GM18502 (cell line): ENCODE data around the gene NFIC.
"Not testable (repeated sequence)": the region's sequence is repeated elsewhere in the genome, so short reads cannot be mapped to it uniquely, and the experiment has no call there.

Source experiments
- ATAC-seq: cut with Tn5 transposase; IDR thresholded peaks from one replicate; pipeline ENCODE4 v1.9.1; 2021; ENCODE audit warnings: mild to moderate bottlenecking; ENCODE audit not compliant: unreplicated experiment, poor library complexity

The NFIC gene

GRCh38 chr19:3392480-3392879 is 26.1 kb downstream of the NFIC start:
- no peak for ATAC-seq

- no peak for ATAC-seq
These were observed 30.5 kb downstream of the NFIC start for GRCh38 chr19:3396881-3397265.

- ATAC-seq = no peak
These were observed 31.1 kb downstream of the NFIC start for GRCh38 chr19:3397266-3398022.

- no peak for ATAC-seq
These were observed 31.9 kb downstream of the NFIC start for GRCh38 chr19:3398114-3398899.

GRCh38 chr19:3398900-3399278 is 32.5 kb downstream of the NFIC start:
- ATAC-seq = no peak

GRCh38 chr19:3399311-3399710 is 32.9 kb downstream of the NFIC start:
- ATAC-seq = not testable (repeated sequence)

- ATAC-seq = no peak
These were observed 34.8 kb downstream of the NFIC start for GRCh38 chr19:3401004-3401768.

- ATAC-seq = no peak
These were observed 36.5 kb downstream of the NFIC start for GRCh38 chr19:3402631-3403443.

GRCh38 chr19:3403489-3404323 is 37.3 kb downstream of the NFIC start:
- ATAC-seq = no peak

GRCh38 chr19:3404324-3405260 is 38.2 kb downstream of the NFIC start:
- ATAC-seq = no peak

- no peak for ATAC-seq
These were observed 38.9 kb downstream of the NFIC start for GRCh38 chr19:3405261-3405653.

- ATAC-seq = no peak
These were observed 40.3 kb downstream of the NFIC start for GRCh38 chr19:3406571-3407111.

- ATAC-seq = no peak
These were observed 41.5 kb downstream of the NFIC start for GRCh38 chr19:3407556-3408516.

- ATAC-seq = no peak
These were observed 42.6 kb downstream of the NFIC start for GRCh38 chr19:3408996-3409345.

- ATAC-seq = no peak
These were observed 43.1 kb downstream of the NFIC start for GRCh38 chr19:3409346-3410064.

GRCh38 chr19:3411636-3412035 is 45.3 kb downstream of the NFIC start:
- no peak for ATAC-seq
